HCT116 (cell line): ENCODE measurements around the gene SIGLEC14. TPM values are rescaled to one million over a fixed set of nuclear protein-coding genes. Genes with fewer than 3 reads are reported as not detected.

ENCODE experiments used
- ATAC-seq: fragments of 200-7000 bp; cut with Tn5 transposase; 2 replicates; pipeline ENCODE4 v1.9.1; 2020; ENCODE audit warnings: mild to moderate bottlenecking, moderate library complexity
- BruUV-seq: library from RNA; stranded (reverse); fragments of 400-500 nt; replicated peaks from 2 replicates; lab custom pipeline; 2021; lab: Mats Ljungman, UMichigan
- CTCF ChIA-PET: fragments of 300-600 bp; sonication (Branson Sonifier 250); formaldehyde crosslinking; loops from one replicate; lab custom pipeline; 2021; ENCODE audit warnings: antibody characterized with exemption; lab: Charles Lee
- POLR2A ChIA-PET: fragments of 300-600, 350-600 bp; sonication (Branson Sonifier 250); formaldehyde crosslinking; loops from one replicate; lab custom pipeline; 2021; ENCODE audit warnings: antibody characterized with exemption; lab: Charles Lee
- RAD21 ChIA-PET, 2 experiments: fragments of 300-600 bp; sonication (Branson Sonifier 250); formaldehyde crosslinking; loops; one replicate each; lab custom pipeline; 2023; ENCODE audit warnings: low total read pairs in 2 of 2; ENCODE audit not compliant: uncharacterized antibody in 2 of 2, unreplicated experiment in 2 of 2, low non-redundant PET in 1 of 2; lab: Charles Lee
- DNase-seq: peaks from one replicate; pipeline ENCODE4 v3.0.0-alpha.2; 2010; ENCODE audit warnings: low read depth, low spot score
- H2AFZ ChIP-seq: fragments of 200-600 bp; shearing (Covaris generic), sonication (generic); 2 replicates; pipeline ENCODE4 v1.6.1; 2017; ENCODE audit warnings: low read depth, mixed run types, mixed read lengths, antibody characterized with exemption, low read length; ENCODE audit not compliant: poor library complexity, severe bottlenecking
- H3K27ac ChIP-seq: 2 replicates; pipeline ENCODE4 v1.5.1; 2012; ENCODE audit warnings: low read depth, low read length
- H3K27me3 ChIP-seq: fragments of 200-600 bp; sonication (generic); 2 replicates; pipeline ENCODE4 v1.6.1; 2016; ENCODE audit warnings: mixed run types, low read length, mixed read lengths; ENCODE audit not compliant: insufficient read depth
- H3K36me3 ChIP-seq, 2 experiments: fragments of 200-500 bp in 1 of 2; fragments of 200-600 bp in 1 of 2; sonication (Bioruptor generic) in 1 of 2; sonication (generic) in 1 of 2; 2 replicates each; pipeline versions ENCODE4 v1.5.1 to v1.6.1; 2014 to 2016; ENCODE audit warnings: low read length in 2 of 2, inconsistent platforms in 1 of 2, mixed read lengths in 1 of 2, mixed run types in 1 of 2; ENCODE audit not compliant: insufficient read depth in 2 of 2, control insufficient read depth in 1 of 2
- H3K4me1 ChIP-seq, 2 experiments: fragments of 200-600 bp in 1 of 2; sonication (generic) in 1 of 2; 2 replicates each; pipeline versions ENCODE4 v1.5.1 to v1.6.1; 2012 to 2017; ENCODE audit warnings: low read length in 2 of 2, inconsistent platforms in 1 of 2, mild to moderate bottlenecking in 1 of 2, mixed read lengths in 1 of 2, mixed run types in 1 of 2, moderate library complexity in 1 of 2; ENCODE audit not compliant: insufficient read depth in 2 of 2, control insufficient read depth in 1 of 2
- H3K4me2 ChIP-seq: fragments of 200-600 bp; sonication (generic); 2 replicates; pipeline ENCODE4 v1.6.1; 2017; ENCODE audit warnings: mixed run types, low read length, mixed read lengths
- H3K4me3 ChIP-seq, 2 experiments: fragments of 200-600 bp in 1 of 2; sonication (generic) in 1 of 2; replicated peaks in 1 of 2; 2 replicates each; pipeline ENCODE4 v1.5.1; 2011 to 2016; ENCODE audit warnings: low read length in 2 of 2, control low read depth in 1 of 2, low read depth in 1 of 2, mild to moderate bottlenecking in 1 of 2, mixed read lengths in 1 of 2, mixed run types in 1 of 2
- H3K79me2 ChIP-seq: fragments of 200-600 bp; sonication (generic); 2 replicates; pipeline ENCODE4 v1.6.1; 2017; ENCODE audit warnings: mild to moderate bottlenecking, mixed run types, low read length, moderate library complexity, mixed read lengths; ENCODE audit not compliant: insufficient read depth
- H3K9ac ChIP-seq: fragments of 200-600 bp; sonication (generic); 2 replicates; pipeline ENCODE4 v1.6.1; 2016; ENCODE audit warnings: low read length, mixed read lengths
- H3K9me2 ChIP-seq: fragments of 200-600 bp; sonication (generic), shearing (Covaris generic); 2 replicates; pipeline ENCODE4 v1.6.1; 2017; ENCODE audit warnings: mixed run types, mild to moderate bottlenecking, moderate library complexity; ENCODE audit not compliant: insufficient read depth
- H3K9me3 ChIP-seq, 2 experiments: fragments of 200-500 bp in 1 of 2; fragments of 200-600 bp in 1 of 2; sonication (Bioruptor generic) in 1 of 2; sonication (generic) in 1 of 2; 2 replicates each; pipeline ENCODE4 v1.6.1; 2014 to 2017; ENCODE audit warnings: low read length in 2 of 2, mixed read lengths in 2 of 2, inconsistent platforms in 1 of 2, low read depth in 1 of 2, mild to moderate bottlenecking in 1 of 2, mixed run types in 1 of 2, moderate library complexity in 1 of 2; ENCODE audit not compliant: control insufficient read depth in 1 of 2, insufficient read depth in 1 of 2
- H4K20me1 ChIP-seq: fragments of 200-600 bp; sonication (generic), shearing (Covaris generic); 2 replicates; pipeline ENCODE4 v1.6.1; 2017; ENCODE audit warnings: mixed run types, mild to moderate bottlenecking, moderate library complexity; ENCODE audit not compliant: insufficient read depth
- CEBPB ChIP-seq: IDR thresholded peaks from 2 replicates; pipeline ENCODE4 v1.6.1; 2012; ENCODE audit warnings: low read depth
- ELF1 ChIP-seq: IDR thresholded peaks from 2 replicates; pipeline ENCODE4 v1.6.1; 2012; ENCODE audit warnings: low read depth, borderline replicate concordance
- EZH2 ChIP-seq: fragments of 200-600 bp; sonication (generic); IDR thresholded peaks from 2 replicates; pipeline ENCODE4 v1.6.1; 2017; ENCODE audit warnings: antibody characterized with exemption, mixed run types
- POLR2A ChIP-seq: IDR thresholded peaks from 2 replicates; pipeline ENCODE4 v1.7.0; 2011; ENCODE audit warnings: borderline replicate concordance; ENCODE audit not compliant: insufficient read depth, insufficient read length; ENCODE audit errors: extremely low read depth
- RAD21 ChIP-seq: IDR thresholded peaks from 2 replicates; pipeline ENCODE4 v1.6.1; 2012; ENCODE audit warnings: low read depth, mild to moderate bottlenecking
- ZNF274 ChIP-seq: fragments of 200-500 bp; sonication (Bioruptor generic); IDR thresholded peaks from 2 replicates; pipeline ENCODE4 v1.6.1; 2014; ENCODE audit warnings: mild to moderate bottlenecking, low read depth, low read length, inconsistent platforms
- intact Hi-C: fragments of 100-400 bp; cut with micrococcal nuclease; formaldehyde crosslinking; loops from 2 replicates; pipeline ENCODE4 v1.10.0; 2022
- total RNA-seq: library from RNA; stranded (reverse); gene quantifications from one replicate; pipeline ENCODE4 v1.2.1, GENCODE V29; 2021; ENCODE audit not compliant: unreplicated experiment
- TF ChIP-seq, protein P1 (sequence below), 3 experiments: fragments of 200-600 bp in 1 of 3; sonication (generic) in 1 of 3; IDR thresholded peaks in 2 of 3; conservative IDR thresholded peaks in 1 of 3; 2 replicates each; pipeline ENCODE4 v1.5.1; 2012 to 2017; ENCODE audit warnings: low read depth in 2 of 3, low read length in 2 of 3, antibody characterized with exemption in 1 of 3, borderline replicate concordance in 1 of 3, control low read depth in 1 of 3, mild to moderate bottlenecking in 1 of 3, mixed read lengths in 1 of 3, mixed run types in 1 of 3, moderate library complexity in 1 of 3; ENCODE audit not compliant: insufficient read depth in 1 of 3
- TF ChIP-seq, protein P2 (sequence below): IDR thresholded peaks from 2 replicates; pipeline ENCODE4 v1.6.1; 2012

Gene SIGLEC14
- total RNA-seq, 1 experiment from 2014 or later = not detected

DNA sequence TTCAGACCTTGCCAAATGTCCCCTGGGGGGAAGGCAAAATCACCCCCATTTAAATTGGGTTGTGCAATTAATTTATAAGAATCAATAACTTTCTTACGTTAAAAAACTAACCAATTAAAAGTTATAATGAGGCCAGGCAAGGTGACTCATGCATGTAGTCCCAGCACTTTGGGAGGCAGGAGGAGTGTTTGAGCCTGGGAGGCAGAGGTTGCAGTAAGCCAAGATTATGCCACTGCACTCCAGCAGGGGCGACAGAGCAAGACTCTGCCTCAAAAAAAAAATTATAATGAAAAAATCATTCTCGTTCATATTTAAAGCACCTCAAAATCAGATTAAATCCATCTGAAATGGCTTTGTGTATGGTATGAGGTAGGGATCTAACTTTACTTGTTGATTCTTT lies 18.4 kb upstream of the SIGLEC14 start:
- no peaks in the 10 kb centered on the region for H3K4me1 ChIP-seq
- no peaks in the 10 kb centered on the region for H3K9me3 ChIP-seq
- intact Hi-C loops = loop anchor here (5.0 kb wide), 1 partner anchor 112 kb away; no protein-coding TSS in a partner anchor
- ChIA-PET CTCF (no interaction called here), POLR2A (no interaction called here), RAD21 (no interaction called here)
- H4K20me1 ChIP-seq = no peaks in the 10 kb centered on the region
- no peak overlapping the region for H3K4me2 ChIP-seq
- no TSS peak for BruUV-seq
- peaks cover 12% of the 10 kb centered on the region; the same call in 1 of the 2 replicates for H3K27me3 ChIP-seq
- peak; percentile 70; the same call in 1 of the 2 replicates for ATAC-seq
- no peaks in the 10 kb centered on the region for H3K9me2 ChIP-seq
- no peak overlapping the region for H3K27ac ChIP-seq
- peak; percentile 14; the same call in 1 of the 2 replicates for TF ChIP-seq RAD21
- TF ChIP-seq, protein P1, sequence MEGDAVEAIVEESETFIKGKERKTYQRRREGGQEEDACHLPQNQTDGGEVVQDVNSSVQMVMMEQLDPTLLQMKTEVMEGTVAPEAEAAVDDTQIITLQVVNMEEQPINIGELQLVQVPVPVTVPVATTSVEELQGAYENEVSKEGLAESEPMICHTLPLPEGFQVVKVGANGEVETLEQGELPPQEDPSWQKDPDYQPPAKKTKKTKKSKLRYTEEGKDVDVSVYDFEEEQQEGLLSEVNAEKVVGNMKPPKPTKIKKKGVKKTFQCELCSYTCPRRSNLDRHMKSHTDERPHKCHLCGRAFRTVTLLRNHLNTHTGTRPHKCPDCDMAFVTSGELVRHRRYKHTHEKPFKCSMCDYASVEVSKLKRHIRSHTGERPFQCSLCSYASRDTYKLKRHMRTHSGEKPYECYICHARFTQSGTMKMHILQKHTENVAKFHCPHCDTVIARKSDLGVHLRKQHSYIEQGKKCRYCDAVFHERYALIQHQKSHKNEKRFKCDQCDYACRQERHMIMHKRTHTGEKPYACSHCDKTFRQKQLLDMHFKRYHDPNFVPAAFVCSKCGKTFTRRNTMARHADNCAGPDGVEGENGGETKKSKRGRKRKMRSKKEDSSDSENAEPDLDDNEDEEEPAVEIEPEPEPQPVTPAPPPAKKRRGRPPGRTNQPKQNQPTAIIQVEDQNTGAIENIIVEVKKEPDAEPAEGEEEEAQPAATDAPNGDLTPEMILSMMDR (IDR thresholded peaks at IDR 0.05 in 2 of 3, conservative IDR thresholded peaks at IDR 0.05 in 1 of 3; ENCODE audit: borderline replicate concordance in 1 of 3, insufficient read depth in 1 of 3, low read depth in 2 of 3, low read length in 2 of 3) = peak in 2 of 3 experiments; percentile 36 to 49; a peak in 3 of 6 replicates
- no peak for TF ChIP-seq ZNF274
- no peak overlapping the region for H3K4me3 ChIP-seq
- no peak overlapping the region for H3K9ac ChIP-seq
- H2AFZ ChIP-seq = no peak overlapping the region
- H3K36me3 ChIP-seq = no peaks in the 10 kb centered on the region
- no peak for DNase-seq
- H3K79me2 ChIP-seq = no peaks in the 10 kb centered on the region

DNA sequence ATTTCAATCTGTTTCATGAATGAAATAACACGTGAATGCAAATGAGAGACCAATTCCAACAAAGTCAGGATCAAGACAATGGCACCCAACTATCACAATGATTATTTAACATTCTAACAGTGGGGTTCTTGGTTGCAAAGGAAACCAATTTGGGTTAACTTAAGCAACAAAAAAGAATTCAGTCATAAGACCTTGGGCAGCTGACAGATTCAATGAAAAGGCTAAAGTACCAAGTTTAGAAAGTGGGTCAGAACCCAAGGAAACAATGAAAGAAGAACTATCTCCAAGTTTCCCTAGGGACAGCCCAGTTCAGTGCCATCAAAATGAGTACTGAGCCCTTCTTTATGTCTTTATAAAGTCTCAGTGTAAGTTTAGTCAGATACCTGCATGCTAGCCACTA lies 17.5 kb upstream of the SIGLEC14 start:
- no peaks in the 10 kb centered on the region for H3K9me3 ChIP-seq
- no peak for ATAC-seq
- H3K36me3 ChIP-seq = no peaks in the 10 kb centered on the region
- no peaks in the 10 kb centered on the region for H4K20me1 ChIP-seq
- H3K79me2 ChIP-seq = no peaks in the 10 kb centered on the region
- CTCF ChIA-PET = no interaction called here
- DNase-seq = no peak
- H3K4me1 ChIP-seq = no peaks in the 10 kb centered on the region
- no peak for TF ChIP-seq CEBPB
- TF ChIP-seq POLR2A = no peak
- no peak for TF ChIP-seq ELF1
- TF ChIP-seq, protein P2, sequence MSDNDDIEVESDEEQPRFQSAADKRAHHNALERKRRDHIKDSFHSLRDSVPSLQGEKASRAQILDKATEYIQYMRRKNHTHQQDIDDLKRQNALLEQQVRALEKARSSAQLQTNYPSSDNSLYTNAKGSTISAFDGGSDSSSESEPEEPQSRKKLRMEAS = no peak
- TF ChIP-seq EZH2 = no peak
- no peak for TF ChIP-seq ZNF274
- POLR2A ChIA-PET = no interaction called here
- H3K4me2 ChIP-seq = no peak overlapping the region
- intact Hi-C loops = no loop called here
- H3K9ac ChIP-seq = no peak overlapping the region
- no peak overlapping the region for H2AFZ ChIP-seq
- no TSS peak for BruUV-seq
- peaks cover 12% of the 10 kb centered on the region; the same call in 1 of the 2 replicates for H3K27me3 ChIP-seq
- no peaks in the 10 kb centered on the region for H3K9me2 ChIP-seq
- RAD21 ChIA-PET = no interaction called here
- H3K27ac ChIP-seq = no peak overlapping the region
- H3K4me3 ChIP-seq = no peak overlapping the region
